GM21390 (cell line): ENCODE measurements around the gene GPSM3.
A peak's percentile ranks its signal among the peaks of the same experiment; 100 is the strongest.
"Not testable (repeated sequence)": the region's sequence is repeated elsewhere in the genome, so short reads cannot be mapped to it uniquely, and the experiment has no call there.

Experiments used
- ATAC-seq: cut with Tn5 transposase; IDR thresholded peaks from one replicate; pipeline ENCODE4 v1.9.1; 2021; ENCODE audit not compliant: unreplicated experiment

Gene GPSM3

DNA sequence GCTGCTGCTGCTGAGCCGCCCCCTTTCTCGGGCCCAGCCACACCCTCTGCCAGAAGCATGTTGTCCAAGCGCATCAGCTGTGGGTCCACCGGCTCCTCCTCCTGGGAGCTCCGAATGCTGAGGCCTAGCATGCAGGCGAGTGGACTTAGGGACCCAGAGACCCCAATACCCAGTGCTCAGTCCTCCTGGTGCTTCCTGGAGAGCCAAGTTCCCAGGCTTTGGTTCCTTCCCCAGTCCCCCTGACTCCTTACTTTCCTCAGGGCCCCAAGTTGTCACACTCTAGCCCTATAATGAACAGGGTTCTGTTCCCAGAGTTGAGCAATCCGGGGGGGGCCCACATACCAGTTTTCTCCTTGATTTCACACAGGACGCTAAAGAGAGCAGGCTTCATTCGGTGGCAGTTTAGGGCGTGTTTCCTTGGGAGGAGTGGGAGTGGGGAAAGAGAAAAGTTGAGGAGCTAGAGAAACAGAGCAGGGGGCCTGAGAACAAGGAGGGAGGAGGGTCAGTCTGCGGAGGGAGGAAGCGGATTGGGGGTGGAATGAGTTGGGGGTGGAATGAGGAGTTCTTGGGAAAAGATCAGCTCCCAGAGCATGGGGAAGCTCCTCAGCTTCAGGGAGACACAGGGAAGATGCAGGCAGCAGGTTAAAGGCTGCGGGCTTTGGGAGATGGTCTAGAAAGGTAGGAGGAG, 3.9 kb downstream of the GPSM3 start:
- ATAC-seq: no peak

DNA sequence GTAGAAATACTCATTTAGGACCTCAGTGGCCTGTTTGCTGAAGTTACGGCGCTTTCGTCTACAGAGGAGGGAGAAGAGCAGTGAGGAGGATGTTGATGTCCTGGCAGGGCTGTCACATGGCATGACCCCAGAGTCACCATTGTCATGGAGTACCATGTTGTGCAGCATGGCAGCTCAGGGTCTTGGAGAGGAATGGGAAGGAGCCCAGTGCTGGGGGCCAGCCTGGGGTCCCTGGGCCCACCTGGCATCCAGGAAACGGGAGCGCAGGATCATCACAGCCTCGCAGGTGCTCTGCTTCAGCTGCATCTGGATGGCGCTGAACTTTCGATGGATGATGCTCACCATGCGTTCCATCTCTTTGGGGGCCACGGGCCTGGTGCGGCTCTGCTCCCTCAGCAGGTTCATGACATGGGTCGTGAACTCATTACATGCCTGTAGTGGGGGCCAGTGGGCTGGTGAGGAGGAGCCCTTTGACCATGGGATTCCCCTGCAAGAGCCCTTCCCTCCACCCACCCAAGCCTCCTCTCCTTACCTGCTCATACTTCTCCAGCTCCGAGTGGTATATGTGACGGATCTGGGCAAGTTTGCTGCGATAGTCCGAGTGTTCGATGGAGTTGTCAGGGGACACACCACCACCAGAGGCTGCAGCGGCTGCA, 4.6 kb downstream of the GPSM3 start:
- ATAC-seq: not testable (repeated sequence)

DNA sequence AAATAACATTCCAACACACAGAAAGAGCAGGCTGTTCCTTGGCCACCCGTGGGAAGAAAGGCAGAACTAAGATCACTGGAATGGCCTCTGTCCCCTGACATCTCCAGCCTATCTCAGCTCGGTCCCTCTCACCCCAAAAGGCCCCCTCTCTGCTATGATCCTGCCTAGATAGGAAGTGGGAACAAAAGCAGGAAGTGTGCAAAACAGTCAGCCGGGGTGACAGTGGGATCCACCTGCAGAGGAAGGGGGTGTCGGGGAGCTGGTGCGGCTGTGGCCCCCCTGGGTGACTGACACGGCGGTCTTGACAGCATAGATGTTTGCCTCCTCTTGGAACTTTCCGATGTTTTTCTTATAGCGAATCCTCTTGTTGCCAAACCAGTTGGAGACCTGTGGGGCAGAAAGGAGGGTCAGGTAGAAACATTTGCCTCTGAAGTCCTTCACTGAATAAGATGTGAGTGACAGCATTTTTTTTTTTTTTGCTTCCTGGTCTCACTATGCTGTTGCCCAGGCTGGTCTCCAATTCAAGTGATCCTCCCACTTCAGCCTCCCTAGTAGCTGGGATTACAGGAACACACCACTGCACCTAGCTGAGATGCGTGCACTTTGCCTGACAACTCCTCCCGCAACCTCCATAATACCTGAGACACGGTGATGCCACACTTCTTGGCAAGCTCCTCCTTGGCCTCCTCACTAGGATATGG, 5.3 kb downstream of the GPSM3 start:
- no peak for ATAC-seq

DNA sequence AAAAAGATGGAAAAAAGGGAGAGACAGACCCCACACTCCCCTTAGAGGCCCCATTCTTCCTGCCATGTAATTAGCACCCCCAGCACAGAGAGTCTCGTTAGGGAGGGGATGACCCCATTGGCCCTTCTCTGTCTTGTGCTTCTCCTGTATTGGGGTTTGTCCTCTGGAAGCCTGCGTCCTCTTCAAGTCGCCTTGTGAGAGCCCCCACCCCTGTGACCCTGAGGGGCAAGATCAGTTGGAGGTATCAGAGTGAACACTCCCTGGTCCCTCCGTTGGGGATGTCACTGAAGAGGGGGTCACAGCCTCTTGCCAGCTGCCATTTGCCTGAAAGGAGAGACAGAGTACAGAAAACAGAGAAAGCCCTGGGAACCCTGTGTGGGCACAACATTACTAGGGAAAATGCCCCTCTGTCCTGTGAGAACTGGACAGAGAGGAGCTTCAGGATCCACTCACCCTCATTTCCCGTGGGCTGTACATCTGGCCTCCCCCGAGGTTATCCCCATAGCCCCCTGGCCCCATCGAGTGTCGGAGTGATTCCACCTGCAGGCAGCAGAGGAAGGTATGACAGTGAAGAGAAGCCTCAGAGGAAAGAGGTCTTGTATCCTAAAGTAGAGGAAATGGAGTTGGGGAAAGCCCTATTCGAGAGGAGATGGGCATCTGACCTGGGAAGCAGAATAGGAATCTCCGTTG, 6.1 kb downstream of the GPSM3 start:
- not testable (repeated sequence) for ATAC-seq

DNA sequence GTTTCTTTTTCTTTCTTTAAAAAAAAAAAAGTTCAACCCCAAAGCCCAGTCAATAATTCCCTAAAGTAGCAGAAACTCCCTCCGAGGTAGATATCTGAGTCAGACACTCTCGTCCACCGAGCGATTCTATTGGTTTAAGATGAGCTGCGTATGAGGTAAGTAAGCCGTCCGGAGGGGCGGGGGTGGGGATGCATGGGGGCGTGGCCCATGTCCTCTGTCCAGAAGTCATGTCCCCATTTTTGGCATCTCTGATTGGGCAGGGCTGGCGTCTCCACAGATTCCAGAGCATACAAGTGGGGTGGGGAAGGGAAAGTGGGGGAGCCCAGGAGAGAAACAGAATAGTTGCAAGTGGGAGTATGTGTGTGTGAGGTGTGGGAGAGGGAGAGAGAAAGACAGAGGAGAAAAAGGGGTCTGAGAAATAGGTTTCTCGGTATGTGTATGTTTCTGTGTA, 6.7 kb downstream of the GPSM3 start:
- ATAC-seq: not testable (repeated sequence)

DNA sequence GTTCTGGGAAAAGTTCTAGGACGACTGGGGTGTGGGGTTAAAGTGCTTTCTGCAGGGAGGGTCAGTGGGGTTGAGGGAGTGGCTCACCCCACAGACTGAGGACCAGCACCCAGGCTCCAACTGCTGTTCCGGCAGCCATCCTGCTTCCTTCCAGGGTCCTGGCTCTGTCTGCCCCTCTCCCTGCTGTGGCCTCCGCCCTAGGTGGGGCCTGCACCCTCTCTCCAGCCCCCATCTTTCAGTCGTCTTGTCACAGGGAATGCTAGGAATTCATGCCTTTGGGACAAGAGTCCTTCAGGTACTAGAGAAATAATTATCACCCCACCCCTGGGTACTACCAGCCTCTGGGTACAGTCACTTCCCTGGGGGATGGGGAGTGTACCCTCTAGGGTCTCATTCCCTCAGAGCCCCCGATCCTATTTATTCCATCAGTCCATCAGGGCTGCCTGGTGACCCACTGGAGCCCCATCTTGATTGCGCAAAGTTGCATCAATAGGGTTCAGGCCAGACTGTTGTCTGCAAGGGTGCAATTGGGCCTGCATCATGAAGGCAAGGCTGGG, 8.3 kb downstream of the GPSM3 start, which contains the start of gene AGER:
AGER (minus strand) TSS at position 170 of the 557 bp plus-strand sequence; CDS start at position 139, 31 bp downstream.
- no peak for ATAC-seq

DNA sequence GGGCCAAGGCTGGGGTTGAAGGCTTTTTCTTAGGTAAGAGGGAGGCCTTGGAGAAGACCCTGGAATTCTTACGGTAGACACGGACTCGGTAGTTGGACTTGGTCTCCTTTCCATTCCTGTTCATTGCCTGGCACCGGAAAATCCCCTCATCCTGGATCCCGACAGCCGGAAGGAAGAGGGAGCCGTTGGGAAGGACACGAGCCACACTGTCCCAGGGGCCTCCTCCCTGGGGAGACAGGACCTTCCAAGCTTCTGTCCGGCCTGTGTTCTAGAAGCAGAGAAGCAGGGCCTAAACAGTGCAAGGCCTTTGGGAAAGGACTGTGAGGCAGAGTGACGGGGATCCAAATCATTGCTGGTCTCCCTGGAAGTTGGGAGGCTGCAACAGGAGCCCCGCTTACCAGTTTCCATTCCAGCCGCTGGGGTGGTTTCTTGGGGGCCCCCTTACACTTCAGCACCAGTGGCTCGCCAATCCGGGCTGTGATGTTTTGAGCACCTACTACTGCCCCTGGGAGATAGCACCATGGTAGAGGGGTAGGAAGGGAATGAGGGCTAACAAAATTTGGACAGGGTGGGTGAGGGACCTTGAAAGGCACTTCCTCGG, 8.9 kb downstream of the GPSM3 start:
- ATAC-seq: no peak

DNA sequence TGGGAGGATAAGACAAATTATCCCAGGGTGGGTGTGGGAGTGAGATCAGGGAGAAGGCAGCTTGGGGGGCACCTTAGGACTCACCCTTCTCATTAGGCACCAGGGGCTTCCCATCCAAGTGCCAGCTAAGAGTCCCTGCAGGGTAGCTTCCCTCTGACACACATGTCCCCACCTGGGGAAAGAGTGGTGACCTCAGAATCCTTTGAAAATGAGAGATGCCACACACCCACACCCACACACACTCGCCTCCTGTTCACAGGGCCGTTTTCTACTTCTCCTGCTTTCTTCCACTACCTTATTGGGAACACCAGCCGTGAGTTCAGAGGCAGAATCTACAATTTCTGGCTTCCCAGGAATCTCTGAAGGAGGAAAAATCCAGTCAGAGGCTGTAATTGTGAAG, 9.4 kb downstream of the GPSM3 start:
- no peak for ATAC-seq

DNA sequence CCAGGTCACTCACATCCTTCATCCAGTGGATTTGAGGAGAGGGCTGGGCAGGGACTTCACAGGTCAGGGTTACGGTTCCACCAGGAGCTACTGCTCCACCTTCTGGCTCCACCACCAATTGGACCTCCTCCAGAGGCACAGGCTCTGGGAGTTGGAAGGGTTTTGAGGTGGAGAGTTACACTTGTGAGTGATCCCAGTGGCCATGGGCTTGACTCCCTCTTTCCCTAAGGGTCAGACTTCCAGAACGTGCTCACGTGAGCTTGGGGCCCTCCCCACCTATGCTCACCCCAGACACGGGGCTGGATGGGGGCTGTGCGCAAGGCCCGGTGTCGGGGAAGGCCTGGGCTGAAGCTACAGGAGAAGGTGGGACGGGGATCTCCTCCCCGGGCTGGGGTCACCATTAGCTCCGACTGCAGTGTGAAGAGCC, 9.9 kb downstream of the GPSM3 start:
- ATAC-seq: no peak

DNA sequence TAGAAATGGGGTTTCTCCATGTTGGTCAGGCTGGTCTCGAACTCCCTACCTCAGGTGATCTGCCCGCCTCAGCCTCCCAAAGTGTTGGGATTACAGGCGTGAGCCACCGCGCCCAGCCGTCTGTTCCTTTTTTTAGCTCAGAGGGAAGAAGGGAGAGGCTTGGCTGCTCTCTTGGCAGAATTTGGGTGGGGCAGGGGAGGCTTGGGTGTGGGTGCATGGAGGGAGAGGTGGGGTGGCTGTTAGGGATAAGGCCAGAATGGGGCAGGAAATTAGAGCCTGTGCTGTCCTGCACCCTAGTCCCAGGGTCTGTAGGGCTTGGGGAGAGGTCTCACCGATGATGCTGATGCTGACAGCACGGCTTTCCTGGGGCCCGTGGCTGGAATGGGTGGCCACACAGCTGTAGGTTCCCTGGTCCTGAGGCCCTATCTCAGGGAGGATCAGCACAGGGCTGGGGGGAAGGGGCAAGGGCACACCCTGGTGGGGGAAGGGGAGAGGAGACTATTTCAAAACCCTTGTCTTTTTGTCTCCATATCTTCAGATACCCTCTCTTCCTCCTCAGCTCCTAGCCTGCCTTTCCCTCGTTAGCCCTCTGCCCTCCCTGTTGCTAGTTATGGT, 10.4 kb downstream of the GPSM3 start:
- ATAC-seq: no peak

DNA sequence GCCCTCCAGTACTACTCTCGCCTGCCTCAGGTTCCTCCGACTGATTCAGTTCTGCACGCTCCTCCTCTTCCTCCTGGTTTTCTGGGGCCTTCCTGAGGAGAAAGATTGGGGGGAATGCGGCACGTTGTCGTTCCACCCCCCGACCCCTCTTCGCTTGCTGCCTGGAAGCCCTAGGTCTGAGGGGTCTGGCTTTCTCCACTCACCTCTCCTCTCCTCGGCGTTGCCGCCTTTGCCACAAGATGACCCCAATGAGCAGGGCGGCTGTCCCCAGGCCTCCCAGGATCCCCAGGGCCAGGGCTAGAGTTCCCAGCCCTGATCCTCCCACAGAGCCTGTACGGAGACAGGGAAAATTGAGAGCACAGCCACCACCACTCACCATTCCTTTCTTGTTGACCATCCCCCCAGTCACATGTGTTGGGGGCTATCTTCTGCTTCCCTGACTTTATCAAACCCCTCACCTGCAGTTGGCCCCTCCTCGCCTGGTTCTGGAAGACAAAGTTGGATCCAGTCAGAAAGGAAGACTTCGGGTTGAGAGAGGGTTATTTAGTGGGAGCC, 11.2 kb downstream of the GPSM3 start:
- no peak for ATAC-seq

DNA sequence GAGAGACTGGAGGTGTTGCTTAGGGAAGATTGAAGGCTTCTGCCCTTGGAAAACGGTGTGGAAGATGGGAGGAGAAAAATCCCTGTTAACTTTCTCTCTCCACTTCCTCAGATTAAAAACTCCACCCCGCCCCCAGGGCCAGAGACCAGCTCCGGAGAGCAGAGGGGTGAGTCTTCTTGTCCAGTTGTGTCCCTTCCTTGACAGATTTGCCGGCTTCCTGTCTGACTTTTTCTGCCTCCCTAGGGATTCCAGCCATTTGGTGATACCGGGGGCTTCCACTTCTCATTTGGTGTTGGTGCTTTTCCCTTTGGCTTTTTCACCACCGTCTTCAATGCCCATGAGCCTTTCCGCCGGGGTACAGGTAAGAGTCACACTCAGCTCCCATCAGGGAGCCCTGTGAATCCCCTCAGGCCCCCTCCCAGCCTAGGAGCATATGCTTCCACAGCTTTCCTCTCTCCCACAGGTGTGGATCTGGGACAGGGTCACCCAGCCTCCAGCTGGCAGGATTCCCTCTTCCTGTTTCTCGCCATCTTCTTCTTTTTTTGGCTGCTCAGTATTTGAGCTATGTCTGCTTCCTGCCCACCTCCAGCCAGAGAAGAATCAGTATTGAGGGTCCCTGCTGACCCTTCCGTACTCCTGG, 12.6 kb downstream of the GPSM3 start:
- no peak for ATAC-seq

DNA sequence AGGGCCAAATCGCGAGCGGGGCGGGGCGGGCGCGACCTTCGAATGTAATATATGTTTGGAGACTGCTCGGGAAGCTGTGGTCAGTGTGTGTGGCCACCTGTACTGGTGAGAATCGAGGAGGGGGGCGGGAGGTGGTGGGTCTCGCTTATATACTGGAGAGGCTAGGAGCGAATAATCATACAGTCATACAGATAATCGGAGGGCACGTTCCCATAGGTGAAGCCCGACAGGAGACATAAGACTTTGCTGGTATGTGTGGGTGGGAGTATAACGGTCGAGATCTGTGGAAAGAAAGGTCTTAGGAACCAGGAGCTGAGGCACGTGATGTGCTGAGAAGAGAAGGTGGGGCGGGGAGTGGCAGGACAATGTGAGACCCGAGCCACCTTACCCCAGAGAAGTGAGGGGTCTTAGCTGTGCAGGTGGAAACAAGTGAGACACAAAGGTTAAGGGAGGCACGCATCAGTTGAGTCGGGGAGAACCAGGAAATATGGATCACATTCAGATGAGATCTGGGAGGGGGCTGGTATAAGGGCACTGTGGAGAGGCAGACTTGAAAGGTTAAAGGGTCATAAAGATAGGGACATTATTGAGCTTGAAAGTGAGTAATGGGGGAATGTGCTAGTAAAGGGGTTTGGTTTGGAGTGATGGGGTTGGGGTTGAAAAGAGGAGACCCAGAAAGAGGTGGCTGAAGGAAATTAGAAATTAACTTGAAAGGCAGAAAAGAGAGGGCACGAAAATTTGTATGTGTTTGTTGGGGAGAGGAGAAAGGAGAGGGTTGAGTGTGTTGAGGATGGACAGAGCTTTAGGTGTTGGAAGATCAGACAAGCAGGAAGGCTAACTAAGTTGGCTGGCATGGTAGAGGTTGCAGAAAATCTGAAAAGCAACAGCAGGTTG, 13.6 kb downstream of the GPSM3 start:
- ATAC-seq: no peak

DNA sequence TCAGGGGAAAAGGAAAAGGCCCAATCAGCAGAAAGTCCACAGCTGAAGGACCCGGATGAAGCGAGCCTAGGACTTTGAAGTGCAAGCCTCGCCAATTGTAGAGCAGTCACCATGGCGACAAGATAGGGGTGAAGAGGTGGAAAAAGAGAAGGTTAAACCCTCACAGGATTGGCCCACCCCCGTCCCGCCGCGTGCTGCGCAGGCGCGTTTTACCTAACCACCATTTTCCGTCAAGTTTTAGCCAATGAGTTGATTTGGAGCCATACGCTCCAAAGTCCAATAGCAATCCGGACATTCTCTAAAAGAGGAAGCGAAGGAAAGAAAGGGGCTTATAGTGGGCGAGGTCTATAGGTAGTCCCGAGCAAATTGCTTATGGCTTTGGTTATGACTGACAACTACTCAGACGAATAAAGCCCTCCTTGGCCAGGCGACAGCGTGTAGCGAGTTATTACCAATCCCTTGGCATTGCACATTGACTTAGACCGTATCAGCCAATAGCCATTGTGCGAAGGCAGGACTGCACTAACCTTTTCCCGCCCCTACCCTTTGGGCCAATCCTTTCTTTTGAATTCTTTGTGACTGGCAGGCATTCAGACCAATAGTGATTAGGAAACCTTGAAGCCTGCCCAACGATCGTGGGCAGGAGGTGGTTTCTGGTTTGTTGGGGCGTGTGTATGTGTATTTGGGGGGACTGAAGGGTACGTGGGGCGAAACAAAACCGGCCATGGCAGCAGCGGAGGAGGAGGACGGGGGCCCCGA, 14.5 kb downstream of the GPSM3 start, which contains the start of gene RNF5:
RNF5 (plus strand) TSS at position 618 of the 759 bp plus-strand sequence; CDS start at position 725, 107 bp downstream.
- peak; percentile 74 for ATAC-seq

DNA sequence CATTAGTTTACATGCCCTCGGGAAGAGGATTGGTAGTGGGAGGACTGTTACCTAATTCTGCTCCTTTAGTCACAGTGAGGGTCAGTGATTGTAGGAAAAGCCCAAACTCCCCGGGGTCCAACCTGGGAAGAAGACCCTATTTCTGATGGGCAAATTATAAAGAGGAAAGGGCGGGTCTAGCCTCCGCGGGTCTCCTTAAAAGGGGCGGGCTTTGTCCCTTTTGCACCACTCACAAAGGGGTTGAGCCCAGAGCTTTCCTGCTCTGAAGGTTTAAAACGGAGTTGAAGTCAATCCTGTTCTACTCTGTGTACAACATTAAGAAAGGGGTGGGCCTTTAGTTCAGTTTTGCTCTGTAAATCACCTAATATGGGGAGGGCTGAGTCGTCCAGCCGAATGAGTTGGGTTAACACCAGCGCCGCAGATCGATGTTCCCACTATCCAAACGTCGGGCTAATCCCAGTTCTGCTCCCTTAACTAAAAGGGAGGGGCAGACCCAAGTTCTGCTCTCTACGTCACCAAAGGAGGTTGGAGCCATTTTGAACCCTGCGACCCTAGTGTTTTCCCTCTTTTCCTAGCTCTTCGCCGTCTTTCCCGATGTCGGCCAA, 15.2 kb downstream of the GPSM3 start:
- ATAC-seq: peak; percentile 4

DNA sequence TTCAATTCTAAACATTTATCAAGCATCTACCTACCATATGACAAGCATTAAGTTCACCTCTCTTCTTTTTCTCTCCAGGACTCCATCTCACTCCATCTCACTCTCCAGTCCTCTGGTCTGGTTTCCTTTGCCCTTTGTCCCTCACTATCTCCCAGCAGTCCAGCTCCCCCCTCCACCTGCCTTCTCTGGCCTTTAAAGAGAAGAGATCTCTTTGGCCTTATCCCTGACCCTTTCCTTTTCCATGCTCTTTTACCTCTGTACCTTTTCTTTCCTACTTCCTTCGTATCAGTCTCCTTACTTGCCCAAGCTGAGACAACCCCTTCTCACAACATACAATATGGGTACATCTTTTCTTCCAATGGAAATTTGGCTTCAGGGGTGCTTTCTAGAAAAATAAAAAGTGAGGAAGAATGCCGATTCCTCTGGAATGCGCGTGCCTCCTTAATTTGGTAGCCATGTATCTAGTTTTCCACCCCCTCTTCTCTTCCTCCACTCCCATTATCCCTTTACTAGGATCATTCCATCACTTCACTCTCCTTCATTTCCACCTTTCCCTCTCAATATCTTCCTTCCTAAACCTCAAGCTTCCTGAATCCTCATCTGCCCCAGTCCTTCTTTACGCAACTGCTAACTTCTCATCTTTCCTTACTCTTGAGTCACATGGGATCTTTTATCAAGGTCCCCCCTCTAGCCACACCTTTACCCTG, 15.8 kb downstream of the GPSM3 start:
- ATAC-seq: no peak
